A204.1 (cell line): ENCODE results near the gene PTGER1.

Experiments
- FAIRE-seq: peaks from 2 replicates; lab custom pipeline; 2012; peaks lifted over from hg19 to GRCh38; lab: Jason Lieb, UNC

The PTGER1 gene

DNA sequence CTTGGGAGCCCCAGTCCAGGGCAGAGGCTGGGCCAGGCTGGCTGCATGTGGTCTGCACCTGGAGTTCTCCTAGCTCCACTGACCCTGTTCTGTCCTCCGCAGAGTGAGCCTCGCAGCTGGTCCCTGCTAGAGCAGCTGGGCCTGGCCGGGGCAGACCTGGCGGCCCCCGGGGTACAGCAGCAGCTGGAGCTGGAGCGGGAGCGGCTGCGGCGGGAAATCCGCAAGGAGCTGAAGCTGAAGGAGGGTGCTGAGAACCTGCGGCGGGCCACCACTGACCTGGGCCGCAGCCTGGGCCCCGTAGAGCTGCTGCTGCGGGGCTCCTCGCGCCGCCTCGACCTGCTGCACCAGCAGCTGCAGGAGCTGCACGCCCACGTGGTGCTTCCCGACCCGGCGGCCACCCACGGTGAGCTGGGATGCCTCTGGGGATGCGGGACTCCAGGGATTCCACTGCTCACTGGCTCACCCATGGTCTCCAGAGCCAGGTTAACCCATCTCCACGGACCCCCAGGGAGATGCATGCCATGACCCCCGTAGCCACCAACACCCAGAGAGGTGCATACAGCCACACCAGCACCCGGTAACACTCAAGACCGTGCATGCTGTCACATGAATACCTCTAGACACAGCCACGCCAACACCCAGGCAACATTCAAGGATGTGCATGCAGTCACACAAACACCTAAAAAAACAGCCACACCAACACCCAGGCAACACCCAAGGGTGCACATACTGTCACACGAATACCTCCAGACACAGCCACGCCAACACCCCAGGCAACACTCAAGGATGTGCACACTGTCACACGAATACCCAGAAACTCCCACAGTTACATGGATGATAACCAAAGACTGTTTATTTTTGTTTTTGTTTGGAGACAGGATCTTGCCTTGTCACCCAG, 33.9 kb downstream of the PTGER1 start:
- FAIRE-seq, result no peak

DNA sequence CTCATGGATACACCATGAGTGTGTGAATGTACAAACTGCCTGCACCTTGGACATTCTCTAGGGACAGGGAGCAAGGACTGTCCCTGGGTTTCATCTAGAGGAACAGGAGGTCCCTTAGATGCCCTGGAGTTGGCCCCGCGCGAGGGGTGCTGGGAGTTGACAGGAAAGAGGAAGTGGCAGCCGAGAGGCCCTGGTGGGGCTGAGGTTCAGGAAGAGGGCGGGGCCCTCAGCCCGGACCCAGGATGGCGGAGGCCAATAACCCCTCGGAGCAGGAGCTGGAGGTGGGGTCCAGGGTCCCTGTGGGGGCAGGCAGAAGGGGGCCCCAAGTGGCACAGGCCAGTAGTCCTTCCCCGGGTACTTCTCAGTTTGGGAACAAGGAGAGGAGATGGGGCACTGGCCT, 35.1 kb downstream of the PTGER1 start:
- FAIRE-seq, result no peak

DNA sequence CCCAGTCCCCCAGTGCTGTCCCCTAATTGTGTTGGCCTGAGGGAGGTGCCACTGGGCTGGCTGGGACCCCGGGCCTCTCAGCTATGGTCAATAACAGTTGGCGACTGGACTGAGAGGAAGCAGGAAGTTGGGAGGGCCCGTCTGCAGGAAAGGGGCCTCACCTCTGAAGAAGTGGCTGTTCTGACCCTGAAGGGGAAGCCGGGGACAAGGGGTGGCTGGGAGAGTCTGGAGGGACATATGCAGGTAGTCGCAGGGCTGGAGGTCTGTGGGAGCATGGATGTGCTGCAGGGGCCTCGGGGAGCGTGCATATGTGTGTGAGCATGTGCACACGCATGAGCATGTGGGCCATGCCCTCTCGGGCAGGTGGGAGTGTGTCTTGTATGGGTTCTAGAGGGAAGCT, 36.1 kb downstream of the PTGER1 start:
- no peak for FAIRE-seq

DNA sequence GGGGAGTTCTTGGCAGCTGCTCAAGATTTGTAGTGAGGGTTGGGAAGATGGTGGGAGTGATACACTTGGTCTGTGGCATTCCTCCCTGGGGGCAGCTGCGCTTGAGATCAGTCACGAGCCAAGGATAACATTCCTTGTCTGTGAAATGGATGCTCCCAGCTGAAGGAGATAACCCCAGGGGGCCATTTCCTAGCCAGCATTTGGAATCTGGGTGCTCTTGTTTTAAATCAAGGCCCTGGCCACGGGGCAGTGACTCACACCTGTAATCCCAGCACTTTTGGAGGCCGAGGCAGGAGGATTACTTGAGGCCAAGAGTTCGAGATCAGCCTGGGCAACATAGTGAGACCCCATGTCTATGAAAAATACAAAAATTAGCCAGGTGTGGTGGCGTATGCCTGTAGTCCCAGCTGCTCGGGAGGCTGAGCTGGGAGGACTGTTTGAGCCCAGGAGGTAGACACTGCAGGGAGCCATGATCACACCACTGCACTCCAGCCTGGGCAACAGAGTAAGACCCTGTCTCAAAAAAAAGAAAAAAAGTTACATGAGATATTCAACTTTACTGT, 37.5 kb downstream of the PTGER1 start:
- no peak for FAIRE-seq

DNA sequence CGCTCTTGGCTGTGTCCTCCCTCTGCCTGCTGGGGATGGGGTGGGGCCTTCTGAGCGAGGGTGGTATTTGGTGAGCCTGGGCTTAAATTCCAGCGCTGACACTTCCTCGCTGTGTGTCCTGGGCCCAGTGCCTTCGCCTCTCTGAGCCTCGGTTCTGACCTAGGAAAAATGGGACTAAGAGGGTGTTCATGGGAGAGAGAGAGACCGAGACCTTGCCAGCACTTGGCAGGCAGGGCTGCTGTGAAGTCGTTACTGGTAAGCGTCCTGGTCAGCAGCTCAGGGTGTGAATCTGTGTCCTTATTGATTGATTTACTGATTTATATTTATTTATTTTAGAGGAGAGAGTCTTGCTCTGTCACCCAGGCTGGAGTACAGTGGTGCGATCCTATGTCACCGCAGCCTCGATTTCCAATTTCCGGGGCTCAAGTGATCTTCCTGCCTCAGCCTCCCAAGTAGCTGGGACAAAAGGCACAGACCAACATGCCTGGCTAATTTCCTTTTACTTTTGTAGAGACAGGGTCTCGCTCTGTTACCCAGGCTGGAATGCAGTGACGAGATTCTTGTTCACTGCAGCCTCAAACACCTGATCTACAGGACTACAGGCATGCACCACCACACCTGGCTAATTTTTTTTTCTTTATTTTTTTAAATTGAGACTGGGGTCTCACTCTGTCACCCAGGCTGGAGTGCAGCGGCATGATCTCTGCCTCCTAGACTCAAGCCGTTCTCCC, 39.7 kb downstream of the PTGER1 start:
- no peak for FAIRE-seq

DNA sequence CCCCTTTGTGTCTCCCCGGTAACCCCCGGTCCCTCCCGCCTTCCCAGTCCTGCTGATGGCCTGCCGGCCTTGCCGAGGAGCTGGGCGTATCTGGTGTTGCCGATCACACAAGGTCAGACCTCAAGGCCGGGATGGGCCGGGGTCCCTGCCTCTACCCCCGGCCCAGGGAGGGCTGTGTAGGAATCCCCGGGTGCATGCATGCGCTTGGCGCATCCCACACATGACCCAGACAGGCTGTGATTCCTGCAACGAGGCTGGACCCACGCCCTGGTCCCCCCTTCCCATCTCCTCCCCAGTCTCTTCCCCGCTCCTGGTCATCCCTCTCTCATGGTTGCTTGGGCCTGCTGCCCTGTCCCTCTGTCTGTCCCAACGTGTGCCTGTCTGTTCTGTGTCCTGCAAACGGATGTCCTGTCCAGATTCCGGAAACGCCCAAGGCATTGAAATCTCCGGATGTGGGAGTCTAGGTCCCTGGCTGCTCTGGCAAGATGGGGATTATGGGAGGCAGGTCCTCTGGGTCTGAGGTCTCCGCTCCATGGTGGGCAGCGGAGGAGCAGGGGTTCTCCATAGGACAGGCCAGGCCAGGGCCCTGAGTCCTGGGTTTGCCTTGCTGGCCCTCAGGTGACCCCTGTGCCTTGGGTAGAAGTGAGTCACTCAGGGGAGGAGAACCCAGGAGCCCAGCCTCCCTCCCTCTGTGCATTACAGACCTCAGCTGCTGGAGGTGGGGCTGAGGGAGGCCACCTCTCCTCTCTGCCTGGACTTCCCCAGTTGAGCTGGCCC, 40.4 kb downstream of the PTGER1 start:
- FAIRE-seq, result no peak

DNA sequence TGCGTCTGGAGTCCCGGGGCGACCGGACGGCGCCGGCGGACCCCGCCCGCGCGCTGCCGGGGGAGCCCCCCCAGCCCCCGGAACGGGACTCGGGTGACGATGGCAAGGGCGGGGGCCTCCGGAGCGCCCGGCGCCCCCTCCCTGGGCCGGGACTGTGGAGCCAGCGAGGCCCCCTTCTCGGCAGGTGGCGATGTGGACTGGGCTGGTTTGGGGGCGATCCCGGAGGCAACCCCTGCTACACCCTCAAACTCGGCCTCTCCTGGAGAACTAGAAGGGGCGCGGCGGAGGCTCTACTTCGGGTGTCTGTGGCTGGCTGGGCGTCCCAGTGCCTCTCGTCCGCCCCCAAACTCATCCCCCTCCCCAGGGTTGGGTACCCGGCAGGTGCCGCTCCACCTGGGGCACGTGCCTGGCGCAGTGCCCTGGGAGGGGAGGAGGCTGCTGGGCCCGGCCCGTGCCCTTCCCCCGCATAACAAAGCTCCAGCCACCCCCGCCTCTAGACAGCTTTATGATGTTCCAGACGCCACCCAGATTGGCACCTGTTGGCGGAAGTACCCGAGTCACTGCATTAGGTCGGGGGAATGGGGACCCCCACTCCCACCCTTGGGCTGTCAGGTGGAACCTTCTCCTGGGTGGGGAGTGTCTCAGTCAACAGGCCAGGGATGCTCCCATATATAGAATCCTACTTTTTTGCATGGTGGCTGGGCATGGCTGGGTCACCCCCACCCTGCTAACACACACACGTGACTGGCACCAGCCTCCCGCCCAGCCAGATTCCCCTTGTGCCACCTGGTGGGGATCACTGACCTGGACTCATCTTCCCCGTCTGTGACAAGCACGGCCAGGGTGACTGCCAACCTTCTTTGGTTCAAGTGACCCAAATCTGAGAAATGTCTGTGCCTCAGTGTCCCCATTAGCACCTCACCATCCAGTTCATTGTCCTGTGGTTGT, 41.3 kb downstream of the PTGER1 start:
- no peak for FAIRE-seq

DNA sequence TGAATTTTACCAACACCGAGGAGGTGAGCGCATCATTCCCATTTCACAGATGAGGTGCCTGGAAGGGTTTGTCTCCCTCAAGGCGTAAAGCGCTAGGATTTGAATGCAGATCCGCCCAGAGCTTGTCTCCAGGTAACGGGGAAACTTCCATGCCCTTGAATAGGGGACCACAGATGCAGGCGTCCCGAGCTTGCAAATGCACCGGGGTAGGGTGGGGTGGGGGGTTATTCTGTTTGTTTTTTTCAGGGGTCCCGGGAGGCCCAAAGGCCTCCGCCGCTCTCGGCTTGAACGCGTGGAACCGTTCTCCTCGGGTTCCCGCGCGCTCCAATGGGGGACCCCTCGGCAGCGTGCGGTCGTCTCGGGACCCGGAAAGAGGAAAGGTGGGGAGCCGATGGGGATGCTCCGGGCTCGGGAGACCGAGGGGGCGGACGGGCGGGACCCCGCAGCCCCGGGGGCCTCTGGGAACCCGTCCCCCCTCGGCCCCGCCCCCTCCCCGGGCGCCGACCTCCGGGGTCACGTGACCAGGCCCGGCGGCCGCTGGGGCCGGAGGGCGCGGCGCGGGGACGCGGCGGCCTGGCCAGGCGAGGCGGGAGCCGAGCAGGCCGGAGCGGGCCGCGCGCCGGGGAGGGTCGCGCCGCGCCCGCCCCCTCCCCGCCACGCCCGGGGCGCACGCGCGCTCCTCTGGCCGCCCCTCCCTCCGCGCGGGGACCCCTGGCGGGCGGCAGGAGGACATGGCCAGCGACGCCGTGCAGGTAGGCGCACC, 42.2 kb downstream of the PTGER1 start, which contains the start of gene PKN1:
TSS of gene PKN1 (plus strand) at position 516 of the 763 bp plus-strand sequence. CDS start at position 732, 216 bp downstream.
- FAIRE-seq, result no peak

DNA sequence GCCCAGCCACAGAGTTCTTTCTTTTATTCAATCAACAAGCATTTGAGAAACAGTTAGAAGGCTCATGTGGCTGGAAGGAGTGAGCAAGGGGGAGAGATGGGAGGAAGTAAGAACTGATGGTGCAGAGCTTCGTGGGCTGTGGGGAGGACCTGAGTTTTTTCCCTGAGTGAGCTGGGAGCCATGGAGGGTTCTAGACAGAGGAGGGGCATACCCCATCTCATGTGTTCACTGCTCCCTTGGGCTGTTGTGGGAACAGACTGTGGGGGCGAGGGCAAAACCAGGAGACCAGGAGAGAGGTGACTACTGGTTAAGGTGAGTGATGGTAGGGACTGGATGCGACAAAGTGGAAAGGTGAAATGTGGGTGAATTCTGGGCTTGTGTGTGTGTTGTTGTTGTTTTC, 44.4 kb downstream of the PTGER1 start:
- FAIRE-seq, result no peak

DNA sequence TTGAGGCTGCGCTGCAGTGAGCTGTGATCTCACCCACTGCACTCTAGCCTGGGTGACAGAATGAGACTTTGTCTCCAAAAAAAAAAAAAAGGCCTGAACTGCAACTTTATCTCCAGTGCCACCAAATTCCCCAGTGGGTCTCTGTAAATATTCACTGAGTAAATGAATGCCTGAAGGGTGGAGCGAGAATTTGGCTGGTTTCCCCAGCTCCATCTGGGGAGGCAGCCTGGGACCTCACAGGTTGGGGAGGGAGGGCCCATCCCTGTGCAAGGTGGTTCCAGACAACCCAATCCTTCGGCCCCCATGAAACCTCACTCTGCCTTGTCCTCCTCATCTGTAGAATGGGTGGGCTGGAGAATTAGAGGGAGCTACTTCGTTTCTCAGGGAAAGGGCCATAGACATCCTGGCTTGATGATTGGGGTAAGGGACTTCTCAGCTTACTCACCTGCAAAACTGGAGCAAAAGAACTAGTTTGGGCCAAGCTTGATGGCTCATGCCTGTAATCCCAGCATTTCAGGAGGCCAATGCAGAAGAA, 46.2 kb downstream of the PTGER1 start:
- FAIRE-seq, result no peak

DNA sequence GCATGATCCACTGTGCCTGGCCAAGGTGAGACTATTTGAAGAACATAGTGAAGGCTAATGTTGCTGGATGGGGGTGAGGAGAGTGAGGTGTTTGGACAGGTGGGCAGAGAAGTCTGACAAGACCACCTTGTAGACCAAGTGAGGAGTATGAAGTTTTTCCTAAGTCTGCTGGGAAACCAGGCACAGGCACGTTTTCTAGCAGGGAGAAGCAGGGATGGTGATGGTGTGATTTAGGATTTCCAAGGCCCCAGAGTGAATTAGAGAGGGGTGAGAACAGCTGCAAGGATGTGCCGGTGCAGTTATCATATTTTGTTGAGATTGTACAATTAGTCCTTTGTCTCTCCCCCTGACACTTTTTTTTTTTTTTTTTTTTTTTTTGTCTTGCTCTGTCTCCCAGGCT, 47.7 kb downstream of the PTGER1 start:
- no peak for FAIRE-seq

DNA sequence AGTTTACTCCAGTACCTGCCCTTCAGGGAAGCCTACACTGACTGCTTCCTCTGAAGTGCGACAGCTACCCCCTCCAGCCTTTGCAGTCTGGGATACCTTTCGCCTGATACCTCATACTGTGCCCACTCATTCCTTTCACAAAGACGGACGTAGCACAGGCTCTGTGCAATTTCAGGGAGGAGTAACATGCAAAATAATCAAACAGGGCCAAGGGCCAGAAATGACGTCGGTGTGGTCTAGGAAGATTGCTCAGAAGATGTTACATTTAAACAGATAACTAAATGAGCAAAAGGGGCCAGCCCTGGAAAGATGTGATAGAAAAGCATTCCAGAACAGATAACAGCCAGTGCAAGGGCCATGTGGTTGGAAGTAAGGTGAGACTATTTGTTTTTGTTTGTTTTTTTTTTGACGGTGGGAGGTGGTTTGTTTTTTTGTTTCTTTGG, 49.4 kb downstream of the PTGER1 start:
- no peak for FAIRE-seq
